H9 (cell line): ENCODE results near the gene TPM4. TPM values are rescaled to one million over a fixed set of nuclear protein-coding genes. Genes with fewer than 3 reads are reported as not detected.

Experiments
- DNase-seq: peaks from one replicate; pipeline ENCODE4 v3.0.0-alpha.2; 2017
- H2AFZ ChIP-seq: one replicate; pipeline ENCODE4 v1.6.1; 2013; ENCODE audit warnings: mild to moderate bottlenecking, low read length, control low read depth, moderate library complexity
- H2AK5ac ChIP-seq: 2 replicates; pipeline ENCODE4 v1.6.1; 2013; ENCODE audit warnings: low read length, control low read depth, mixed read lengths; ENCODE audit not compliant: insufficient read length
- H2BK120ac ChIP-seq: one replicate; pipeline ENCODE4 v1.6.1; 2013; ENCODE audit warnings: low read depth, mild to moderate bottlenecking, low read length, control low read depth, inconsistent platforms; ENCODE audit not compliant: poor library complexity, severe bottlenecking
- H2BK12ac ChIP-seq: 2 replicates; pipeline ENCODE4 v1.6.1; 2013; ENCODE audit warnings: low read length, control low read depth, mixed read lengths, low read depth; ENCODE audit not compliant: insufficient read length
- H2BK15ac ChIP-seq: 2 replicates; pipeline ENCODE4 v1.6.1; 2013; ENCODE audit warnings: low read depth, low read length, control low read depth
- H2BK20ac ChIP-seq: one replicate; pipeline ENCODE4 v1.6.1; 2013; ENCODE audit warnings: low read depth, mild to moderate bottlenecking, low read length, control low read depth, inconsistent platforms; ENCODE audit not compliant: poor library complexity, severe bottlenecking
- H2BK5ac ChIP-seq: 2 replicates; pipeline ENCODE4 v1.6.1; 2013; ENCODE audit warnings: low read length, control low read depth, mixed read lengths; ENCODE audit not compliant: insufficient read length
- H3K14ac ChIP-seq: 2 replicates; pipeline ENCODE4 v1.6.1; 2013; ENCODE audit warnings: low read length, control low read depth; ENCODE audit not compliant: insufficient read depth
- H3K18ac ChIP-seq: 2 replicates; pipeline ENCODE4 v1.6.1; 2013; ENCODE audit warnings: low read depth, mild to moderate bottlenecking, mixed read lengths, low read length, control low read depth; ENCODE audit not compliant: insufficient read length
- H3K23ac ChIP-seq: 2 replicates; pipeline ENCODE4 v1.6.1; 2013; ENCODE audit warnings: low read length, control low read depth, mixed read lengths, low read depth; ENCODE audit not compliant: insufficient read length
- H3K23me2 ChIP-seq: 2 replicates; pipeline ENCODE4 v1.6.1; 2013; ENCODE audit warnings: low read depth, mild to moderate bottlenecking, mixed read lengths, low read length, control low read depth; ENCODE audit not compliant: insufficient read length, poor library complexity, severe bottlenecking
- H3K27ac ChIP-seq: 2 replicates; pipeline ENCODE4 v1.5.1; 2013; ENCODE audit warnings: low read length, control low read depth, mixed read lengths, low read depth; ENCODE audit not compliant: insufficient read length
- H3K27me3 ChIP-seq: 2 replicates; pipeline ENCODE4 v1.6.1; 2013; ENCODE audit warnings: low read length, control low read depth, inconsistent platforms; ENCODE audit not compliant: insufficient read depth
- H3K4ac ChIP-seq: 2 replicates; pipeline ENCODE4 v1.6.1; 2013; ENCODE audit warnings: low read depth, mild to moderate bottlenecking, control low read depth, inconsistent platforms, low read length, moderate library complexity
- H3K4me1 ChIP-seq: 2 replicates; pipeline ENCODE4 v1.6.1; 2013; ENCODE audit warnings: low read length, control low read depth, inconsistent platforms; ENCODE audit not compliant: insufficient read depth
- H3K4me2 ChIP-seq: 2 replicates; pipeline ENCODE4 v1.6.1; 2013; ENCODE audit warnings: low read length, control low read depth, mixed read lengths; ENCODE audit not compliant: insufficient read length, insufficient read depth
- H3K56ac ChIP-seq: 2 replicates; pipeline ENCODE4 v1.6.1; 2013; ENCODE audit warnings: low read depth, mild to moderate bottlenecking, mixed read lengths, low read length, control low read depth; ENCODE audit not compliant: insufficient read length
- H3K79me1 ChIP-seq: 2 replicates; pipeline ENCODE4 v1.6.1; 2013; ENCODE audit warnings: low read depth, mild to moderate bottlenecking, moderate library complexity, low read length, control low read depth, inconsistent platforms; ENCODE audit not compliant: insufficient read depth, poor library complexity, severe bottlenecking
- H3K79me2 ChIP-seq: 2 replicates; pipeline ENCODE4 v1.6.1; 2013; ENCODE audit warnings: low read length, control low read depth, inconsistent platforms; ENCODE audit not compliant: insufficient read depth
- H3K9ac ChIP-seq: 2 replicates; pipeline ENCODE4 v1.6.1; 2013; ENCODE audit warnings: low read length, control low read depth, mixed read lengths; ENCODE audit not compliant: insufficient read length; ENCODE audit errors: extremely low read depth
- H3K9me3 ChIP-seq: one replicate; pipeline ENCODE4 v1.6.1; 2013; ENCODE audit warnings: low read depth, low read length, inconsistent platforms; ENCODE audit not compliant: control insufficient read depth
- H3T11ph ChIP-seq: one replicate; pipeline ENCODE4 v1.6.1; 2013; ENCODE audit warnings: mild to moderate bottlenecking, low read length, control low read depth, inconsistent platforms
- H4K20me1 ChIP-seq: one replicate; pipeline ENCODE4 v1.6.1; 2013; ENCODE audit not compliant: control insufficient read depth, insufficient read length, insufficient read depth
- H4K5ac ChIP-seq: 2 replicates; pipeline ENCODE4 v1.6.1; 2013; ENCODE audit warnings: low read depth, mild to moderate bottlenecking, mixed read lengths, low read length, control low read depth; ENCODE audit not compliant: insufficient read length
- H4K8ac ChIP-seq: replicated peaks from 2 replicates; pipeline ENCODE4 v1.6.1; 2013; ENCODE audit warnings: low read length, control low read depth, mixed read lengths, low read depth; ENCODE audit not compliant: insufficient read length
- H4K91ac ChIP-seq: 2 replicates; pipeline ENCODE4 v1.6.1; 2013; ENCODE audit warnings: low read depth, mild to moderate bottlenecking, moderate library complexity, mixed read lengths, low read length, control low read depth; ENCODE audit not compliant: insufficient read length
- H3K27ac Mint-ChIP-seq, 3 experiments: 2 replicates in 2 of 3; 3 replicates in 1 of 3; pipeline ENCODE4 v1.8.0; 2020 to 2021; ENCODE audit warnings: mixed read lengths in 3 of 3, mild to moderate bottlenecking in 1 of 3, moderate library complexity in 1 of 3
- H3K27me3 Mint-ChIP-seq: 2 replicates; pipeline ENCODE4 v1.8.0; 2021; ENCODE audit warnings: low read depth, mild to moderate bottlenecking, moderate library complexity, mixed read lengths
- H3K36me3 Mint-ChIP-seq, 3 experiments: 2 replicates in 2 of 3; 3 replicates in 1 of 3; pipeline ENCODE4 v1.8.0; 2020 to 2021; ENCODE audit warnings: low read depth in 3 of 3, mixed read lengths in 3 of 3; ENCODE audit not compliant: insufficient read depth in 1 of 3
- H3K4me1 Mint-ChIP-seq, 2 experiments: 2 replicates each; pipeline ENCODE4 v1.8.0; 2020; ENCODE audit warnings: mixed read lengths in 2 of 2
- H3K4me3 Mint-ChIP-seq, 2 experiments: 2 replicates in 1 of 2; 3 replicates in 1 of 2; pipeline ENCODE4 v1.8.0; 2020 to 2021; ENCODE audit warnings: mild to moderate bottlenecking in 2 of 2, mixed read lengths in 2 of 2, moderate library complexity in 1 of 2
- H3K9me3 Mint-ChIP-seq, 2 experiments: 2 replicates in 1 of 2; 3 replicates in 1 of 2; pipeline ENCODE4 v1.8.0; 2020; ENCODE audit warnings: mild to moderate bottlenecking in 2 of 2, mixed read lengths in 2 of 2, moderate library complexity in 1 of 2
- CTCF ChIP-seq: fragments of 200-600 bp; sonication (generic); conservative IDR thresholded peaks from 3 replicates; pipeline ENCODE4 v1.8.0; 2021; ENCODE audit warnings: antibody characterized with exemption, mild to moderate bottlenecking
- WGBS: extraction: QIAGEN DNeasy Blood & Tissue Kit; methylation state at CpG from one replicate; pipeline ENCODE4 v1.1.7; 2013; ENCODE audit warnings: missing lambda C conversion rate, low lambda C conversion rate, mixed read lengths; ENCODE audit not compliant: insufficient read length; ENCODE audit errors: extremely low coverage; 5-methylcytosine and 5-hydroxymethylcytosine counted together
- total RNA-seq: library from RNA; stranded (reverse); gene quantifications from 2 replicates; pipeline ENCODE4 v1.2.1, GENCODE V29; 2021

Gene TPM4
- total RNA-seq, 1 experiment from 2014 or later: 431 TPM

GRCh38 chr19:16116067-16116466 lies 39.8 kb downstream of the TPM4 start:
- Mint-ChIP-seq H3K36me3 (peaks cover 18 to 50% (median 36%) of the 10 kb centered on the region in 3 experiments), H3K27ac (peak overlapping the region; percentile 38 to 81 (median 69); a peak in 4 of 7 replicates), H3K4me3 (no peak overlapping the region; a peak in 1 of 5 replicates), H3K9me3 (no peaks in the 10 kb centered on the region), H3K4me1 (peaks cover 5 to 15% of the 10 kb centered on the region in 2 experiments), H3K27me3 (no peaks in the 10 kb centered on the region)
- Histone ChIP-seq H2AK5ac (no peak overlapping the region), H4K20me1 (no peaks in the 10 kb centered on the region), H2BK120ac (no peak overlapping the region), H3K9me3 (no peaks in the 10 kb centered on the region), H2BK20ac (no peak overlapping the region), H3K79me1 (peaks cover 8% of the 10 kb centered on the region), H3K27ac (no peak overlapping the region), H3K56ac (no peak overlapping the region), H2BK12ac (no peak overlapping the region), H4K5ac (no peak overlapping the region), H2BK5ac (no peak overlapping the region), H3K14ac (no peak overlapping the region), H2AFZ (no peak overlapping the region), H3K23ac (no peak overlapping the region), H3K4me1 (no peaks in the 10 kb centered on the region), H3K27me3 (no peaks in the 10 kb centered on the region), H3K4ac (no peak overlapping the region), H4K91ac (no peak overlapping the region), H3K23me2 (peaks cover 6% of the 10 kb centered on the region), H3T11ph (no peak overlapping the region), H3K18ac (no peak overlapping the region), H3K9ac (peak overlapping the region; percentile 31), H2BK15ac (no peak overlapping the region), H3K4me2 (no peak overlapping the region), H4K8ac (no peak overlapping the region), H3K79me2 (peaks cover 17% of the 10 kb centered on the region)
- no peak for DNase-seq
- no CpG with 5 or more reads among the region's 4 CpGs for WGBS
- TF ChIP-seq CTCF: no peak
